ENCODE measurements around the gene VMP1.

GRCh38 chr17:59757881-59758385 is 50.5 kb downstream of the VMP1 start:
- TF ChIP-seq IRF2 (CRISPR knock-in tag; IDR thresholded peaks at IDR 0.05) (no peak), FOXO4 (CRISPR knock-in tag; conservative IDR thresholded peaks at IDR 0.05) (no peak), CTCF (CRISPR knock-in tag; IDR thresholded peaks at IDR 0.05) (no peak)
